Activated naive CD4-positive, alpha-beta T cell (primary cell): ENCODE data around the gene HCCS.

Experiments
- DNase-seq, 4 experiments: peaks; one replicate each; lab custom pipeline; 2025; lab: John Stamatoyannopoulos, UW

Gene HCCS

DNA sequence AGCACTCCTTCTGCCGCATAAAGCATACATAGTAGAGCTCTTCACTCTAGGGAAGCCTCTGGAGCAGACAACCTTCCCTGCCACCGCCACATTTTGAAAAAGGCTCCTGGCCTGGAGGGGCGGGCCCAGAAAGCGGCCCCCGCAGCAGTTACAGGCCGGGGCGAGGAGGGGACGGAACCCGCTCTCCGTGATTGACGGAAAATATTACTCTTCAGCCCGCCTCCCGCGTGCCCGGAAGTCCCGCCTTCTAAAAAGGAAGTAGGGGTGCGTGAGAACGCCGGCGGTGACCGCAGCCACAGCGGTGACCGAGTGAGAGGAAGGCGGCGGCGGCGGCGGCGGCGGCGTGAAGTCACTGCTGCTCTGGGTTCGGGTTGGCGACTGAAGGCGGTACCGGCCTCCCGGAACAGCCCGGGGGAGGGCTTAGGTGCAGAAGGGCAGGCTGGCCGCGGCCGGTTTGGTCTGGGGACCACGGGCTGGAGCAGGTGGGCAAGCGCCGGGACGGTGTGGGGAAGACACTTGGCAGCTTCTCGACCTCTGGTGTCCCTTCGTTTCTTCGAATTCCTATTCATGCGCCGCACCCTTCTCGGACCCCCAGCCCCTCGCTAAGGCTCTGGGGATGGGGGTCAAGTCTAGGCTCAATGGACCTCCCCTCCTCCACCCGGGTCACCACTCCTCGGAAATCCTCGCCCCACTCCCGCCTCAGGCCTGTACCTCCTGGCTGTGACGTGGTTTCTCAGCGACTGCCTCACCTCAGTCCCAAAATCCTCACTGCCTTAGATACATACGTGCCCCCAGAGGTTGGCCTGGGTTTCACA lies at the start of gene HCCS:
Gene HCCS, plus strand, starts transcription at position 296 of the 815 bp plus-strand sequence. CDS start 729 bp downstream, outside the sequence.
- DNase-seq = peak; percentile 42 to 72 (median 56)

DNA sequence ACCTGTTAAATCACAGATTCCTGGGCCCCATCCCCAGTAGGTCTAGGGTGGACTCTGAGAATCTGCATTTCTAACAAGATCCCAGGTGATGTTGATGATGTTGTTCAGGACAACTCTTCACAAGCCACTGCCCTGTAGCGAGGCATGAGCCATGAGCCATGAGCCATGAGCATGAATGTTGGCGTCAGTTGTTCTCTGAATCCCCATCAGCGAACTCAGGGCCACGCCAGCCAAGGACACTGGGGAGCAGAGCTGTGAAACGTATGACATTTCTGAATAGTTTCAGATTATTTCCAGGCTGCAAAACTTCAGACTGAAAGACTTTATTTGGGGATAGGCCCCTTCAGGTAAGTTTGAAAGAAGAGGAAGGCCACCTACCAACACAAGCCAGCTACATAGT lies 46.9 kb upstream of the HCCS start:
- DNase-seq = no peak

DNA sequence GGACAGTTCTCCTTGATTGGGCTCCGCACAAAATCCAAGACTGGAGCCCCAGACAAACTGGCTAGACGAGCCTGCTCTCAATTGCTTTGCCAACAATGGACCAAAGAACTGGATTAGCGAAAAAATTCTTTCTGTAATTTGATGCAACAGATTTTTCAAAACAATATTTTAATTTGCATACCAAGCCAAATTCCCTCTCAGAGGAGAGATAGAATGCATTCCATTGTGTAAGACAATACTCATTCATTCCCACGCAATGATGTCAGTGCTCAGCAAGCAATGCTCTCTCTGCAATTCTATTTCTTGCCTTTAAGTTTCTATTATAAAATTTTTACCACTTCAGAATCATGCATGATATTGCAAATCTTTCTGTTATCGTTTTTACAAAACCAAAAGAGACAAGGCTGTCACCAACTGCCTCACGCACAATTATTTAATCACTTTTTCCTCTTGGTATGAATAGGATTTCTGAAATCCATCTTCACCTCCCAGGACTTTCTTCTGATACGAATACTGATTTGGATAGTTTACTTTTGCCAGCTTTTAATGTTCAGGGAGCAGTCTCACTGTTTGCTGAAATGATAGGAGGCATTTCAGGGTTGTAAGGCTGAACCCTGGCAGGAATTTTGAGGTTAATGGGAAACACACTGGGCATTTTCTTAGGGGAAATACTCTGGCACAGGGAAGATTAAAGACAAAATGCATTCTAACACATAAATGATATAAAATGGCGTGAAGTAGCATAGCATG lies 46.1 kb upstream of the HCCS start:
- no peak for DNase-seq

DNA sequence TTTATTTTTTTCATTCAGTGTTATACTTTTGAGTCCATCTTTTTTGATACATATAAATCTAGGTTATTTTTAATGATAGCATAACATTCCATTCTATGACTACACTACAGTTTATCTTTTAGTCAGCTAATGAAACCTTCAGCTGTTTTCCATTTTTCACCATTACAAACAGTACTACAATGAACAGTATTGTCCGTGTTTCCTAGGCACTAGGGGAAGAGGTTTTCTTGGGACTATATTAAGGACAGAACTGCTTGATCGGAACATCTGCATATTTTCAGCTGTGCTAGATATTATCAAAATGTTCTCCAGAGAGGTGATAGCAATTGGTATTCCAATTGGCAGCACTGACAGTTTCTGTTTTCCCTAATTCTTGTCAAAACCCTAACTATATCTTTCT lies 44.3 kb upstream of the HCCS start:
- no peak for DNase-seq

DNA sequence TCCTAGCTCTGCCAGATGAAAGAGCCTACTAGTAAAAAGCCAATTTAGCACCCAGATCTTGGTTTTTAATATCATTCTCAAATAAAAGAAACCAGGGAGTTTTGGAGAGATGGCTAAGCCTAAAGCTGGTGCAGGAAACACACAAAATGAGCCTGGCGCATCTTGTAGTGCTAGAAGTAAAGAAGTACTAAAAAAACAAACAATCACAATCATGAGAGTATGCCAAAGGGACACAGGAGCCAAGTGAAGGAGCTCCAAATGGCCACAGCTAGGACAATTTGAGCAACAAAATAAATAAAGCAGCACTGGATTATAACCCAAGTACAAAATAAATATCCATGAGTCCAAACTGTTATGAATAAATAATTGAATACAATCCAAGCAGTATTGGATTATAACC lies 37.8 kb upstream of the HCCS start:
- no peak for DNase-seq

DNA sequence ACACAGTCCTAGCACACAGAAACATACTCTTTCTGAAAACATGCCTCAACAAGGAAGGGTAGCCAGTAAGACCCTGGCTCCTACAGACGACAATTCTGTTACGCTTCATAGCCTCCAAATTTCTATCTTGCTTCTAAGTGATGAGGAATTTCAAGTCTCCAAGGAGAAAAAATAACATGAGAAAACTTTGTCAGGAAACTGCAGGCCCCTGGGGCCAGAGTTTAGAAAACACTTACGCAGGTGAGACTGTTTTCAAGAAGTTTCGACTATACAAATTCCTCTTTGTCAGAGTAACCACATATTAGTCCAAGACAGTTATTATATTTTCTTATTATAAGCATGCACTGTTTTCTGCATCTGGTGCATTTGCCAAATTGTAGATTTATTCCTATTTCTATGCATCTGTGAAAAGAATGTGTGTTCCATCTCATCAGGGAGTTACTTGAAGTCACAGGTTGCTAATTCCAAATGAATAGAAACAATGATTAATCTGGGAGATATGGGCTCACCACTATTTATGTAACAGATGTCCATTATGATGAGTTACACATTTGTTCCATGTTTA lies 30.3 kb upstream of the HCCS start:
- no peak for DNase-seq

DNA sequence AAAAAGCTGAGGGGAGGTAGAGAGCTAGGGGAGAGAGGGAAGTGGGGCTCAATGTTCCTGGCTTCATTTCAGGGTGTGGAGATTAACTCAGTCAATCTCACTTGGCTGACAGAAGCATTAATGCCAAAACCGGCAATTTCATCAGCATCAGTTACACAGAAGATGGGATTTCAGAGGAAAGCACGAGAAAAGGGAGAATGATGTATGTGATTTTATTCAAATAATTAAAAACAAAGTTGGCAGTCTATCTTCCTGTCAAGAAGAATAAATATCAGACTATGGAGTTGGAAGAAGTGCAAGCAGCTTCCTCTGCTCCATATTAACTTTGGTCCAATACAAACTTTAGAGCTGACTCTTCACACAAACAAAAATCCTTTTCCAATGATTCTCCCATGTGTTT lies 29.6 kb upstream of the HCCS start:
- DNase-seq = no peak

DNA sequence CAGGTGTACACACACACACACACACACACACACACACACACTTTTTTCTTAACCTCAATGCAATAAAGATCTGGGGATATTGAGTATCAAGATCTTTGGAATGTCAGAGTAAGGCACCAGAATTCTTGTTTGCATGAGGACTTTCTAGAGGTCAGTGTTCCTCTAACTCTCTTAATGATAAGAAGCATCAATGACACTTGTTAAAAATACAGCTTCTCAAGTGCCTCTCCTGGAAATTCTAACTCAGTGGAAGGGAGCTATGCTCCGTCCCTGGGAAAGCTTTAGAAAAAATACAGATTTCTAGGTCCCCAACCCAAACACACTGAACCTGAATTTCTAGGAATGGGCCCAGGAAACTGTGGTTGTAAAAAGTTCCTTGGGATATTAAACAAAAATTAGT lies 25.8 kb upstream of the HCCS start:
- no peak for DNase-seq

DNA sequence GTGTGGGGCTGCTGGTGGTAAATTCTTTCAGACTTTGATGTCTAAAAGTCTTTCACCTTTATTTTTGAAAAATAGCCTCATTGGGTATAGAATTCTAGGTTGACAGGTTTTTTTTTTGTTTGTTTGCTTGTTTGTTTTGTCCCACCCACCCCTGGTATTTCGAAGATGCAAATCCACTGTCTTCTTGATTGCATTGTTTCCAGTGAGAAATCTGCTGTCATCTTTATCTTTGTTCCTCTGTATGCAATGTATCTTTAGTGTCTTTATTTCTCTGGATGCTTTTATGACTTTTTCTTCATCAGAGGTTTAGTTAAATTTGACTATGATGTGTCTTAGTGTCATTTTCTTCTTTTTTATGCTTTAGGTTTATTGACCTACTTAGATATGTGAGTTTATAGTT lies 21.3 kb upstream of the HCCS start:
- DNase-seq = no peak

DNA sequence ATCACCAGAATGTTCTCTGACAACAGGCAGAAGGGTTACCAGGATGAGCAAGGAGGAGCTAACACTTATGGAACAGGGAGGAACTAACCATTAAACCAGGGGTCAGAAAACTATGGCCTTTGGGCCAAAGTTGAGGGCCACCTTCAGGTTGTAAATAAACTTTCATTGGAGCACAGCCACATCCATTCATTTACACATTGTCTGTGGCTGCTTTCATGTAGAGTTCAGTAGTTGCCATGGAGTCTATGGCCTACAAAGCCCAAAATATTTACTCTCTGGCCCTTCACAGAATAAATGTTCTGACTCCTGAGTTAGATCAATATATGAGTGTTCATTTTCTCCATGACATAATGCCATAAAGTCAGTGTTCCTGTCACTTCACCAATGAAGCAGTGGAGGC lies 13.2 kb upstream of the HCCS start:
- DNase-seq = no peak

DNA sequence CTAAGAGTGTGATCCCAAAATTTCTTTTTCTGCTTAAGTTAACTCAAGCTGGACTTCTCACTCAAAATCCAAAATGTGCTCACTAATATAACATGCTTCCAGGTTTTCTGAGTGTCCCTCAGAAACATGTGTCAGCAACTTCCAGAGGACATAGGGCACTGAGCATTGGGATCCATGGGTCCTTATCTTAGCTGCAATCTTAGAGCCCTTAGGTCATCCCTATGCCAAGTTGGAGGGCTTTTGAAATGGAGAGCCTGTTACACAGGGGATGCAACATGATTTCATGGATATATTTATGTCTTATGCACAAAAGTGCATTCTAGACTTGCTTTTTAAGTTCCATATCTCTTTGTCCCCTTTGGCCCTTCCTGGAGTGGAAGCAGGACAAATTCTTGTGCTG lies 11.7 kb upstream of the HCCS start:
- DNase-seq = no peak

DNA sequence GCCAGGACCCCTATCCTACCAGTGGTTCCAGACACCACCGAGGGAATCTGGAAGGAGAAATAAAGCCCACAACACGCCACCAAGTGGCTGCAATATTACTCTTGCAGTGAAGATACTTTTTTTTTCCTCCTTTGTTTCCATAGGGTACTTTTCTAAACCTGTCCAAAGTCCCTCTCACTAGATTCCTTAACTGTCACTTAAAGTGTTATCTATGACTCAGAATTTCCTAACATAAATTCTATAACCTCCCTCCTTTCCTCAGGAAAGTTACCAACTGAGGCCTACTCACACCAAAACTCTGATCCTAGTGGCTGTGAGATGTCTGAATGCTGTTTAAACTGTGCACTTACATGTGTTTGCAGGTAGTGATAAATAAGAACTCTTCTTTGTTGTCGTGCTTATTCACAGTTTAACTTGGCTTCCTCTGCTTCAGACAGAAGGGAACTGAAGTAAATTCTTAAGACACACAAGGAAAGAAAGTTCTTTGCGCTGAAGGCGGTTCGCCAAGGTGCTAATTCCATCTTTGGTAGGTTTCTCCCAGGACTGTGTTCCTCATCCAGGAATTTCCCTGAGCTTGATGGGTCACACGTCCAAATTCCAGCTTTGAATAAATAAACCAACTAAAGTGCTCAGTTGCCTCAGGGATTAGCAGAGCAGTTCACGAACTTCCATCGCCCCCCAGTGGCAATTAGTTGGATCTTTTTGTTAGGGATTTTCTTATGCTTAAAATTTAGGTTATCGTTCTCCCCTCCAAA lies 10.7 kb upstream of the HCCS start:
- no peak for DNase-seq

DNA sequence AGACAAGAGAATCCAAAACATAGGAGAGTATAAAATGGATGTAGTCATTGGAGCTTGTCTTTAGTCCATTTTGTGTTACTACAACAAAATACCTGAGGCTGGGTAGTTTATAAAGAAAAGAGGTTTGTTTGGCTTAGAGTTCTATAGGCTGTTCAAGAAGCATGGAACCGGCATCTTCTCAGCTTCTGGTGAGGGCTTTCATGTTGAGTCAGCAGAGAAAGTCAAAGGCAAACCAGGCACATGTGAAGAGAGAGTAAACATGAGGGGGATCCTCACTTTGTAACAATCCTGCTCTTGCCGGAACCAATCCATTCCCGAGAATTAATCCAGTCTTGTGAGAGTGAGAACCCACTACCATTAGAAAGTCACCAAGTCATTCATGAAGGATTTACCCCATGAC lies 8.1 kb upstream of the HCCS start:
- DNase-seq = no peak

DNA sequence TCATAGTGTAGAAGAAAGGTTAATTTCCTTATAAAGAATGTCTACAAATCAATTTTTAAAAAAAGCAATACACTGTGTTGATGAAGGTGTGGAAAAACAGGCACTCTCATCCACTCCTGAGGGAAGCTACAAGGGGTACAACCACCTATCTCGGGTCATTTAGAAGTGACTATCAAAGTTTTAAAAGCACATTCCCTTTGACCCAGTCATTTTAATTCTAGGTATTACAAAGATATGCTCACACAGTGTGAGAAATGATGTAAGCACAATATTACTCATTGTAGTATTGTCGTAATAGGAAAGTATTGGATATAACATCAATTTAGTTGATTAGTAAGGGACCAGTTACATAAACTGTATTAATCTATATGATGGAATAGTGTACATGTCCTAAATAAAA lies 7.4 kb upstream of the HCCS start:
- no peak for DNase-seq

DNA sequence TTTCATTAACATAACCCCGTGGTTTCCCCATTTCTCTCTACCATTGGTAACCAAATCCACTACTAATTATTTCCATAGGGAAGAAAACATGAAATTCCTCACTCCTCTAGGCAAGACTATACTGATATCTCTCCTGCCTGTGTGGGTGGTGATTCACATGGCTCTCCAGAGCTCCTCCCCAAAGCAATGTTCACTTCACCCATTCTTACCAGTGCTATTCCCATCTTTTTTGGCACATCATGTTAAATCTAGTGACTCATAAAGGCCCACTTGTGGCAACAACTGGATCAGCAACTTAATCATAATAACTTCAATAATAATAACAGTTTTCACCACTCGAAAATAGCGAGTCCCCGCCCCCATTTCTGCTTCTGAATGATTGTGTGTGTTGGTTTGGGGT lies 6.1 kb upstream of the HCCS start:
- no peak for DNase-seq

DNA sequence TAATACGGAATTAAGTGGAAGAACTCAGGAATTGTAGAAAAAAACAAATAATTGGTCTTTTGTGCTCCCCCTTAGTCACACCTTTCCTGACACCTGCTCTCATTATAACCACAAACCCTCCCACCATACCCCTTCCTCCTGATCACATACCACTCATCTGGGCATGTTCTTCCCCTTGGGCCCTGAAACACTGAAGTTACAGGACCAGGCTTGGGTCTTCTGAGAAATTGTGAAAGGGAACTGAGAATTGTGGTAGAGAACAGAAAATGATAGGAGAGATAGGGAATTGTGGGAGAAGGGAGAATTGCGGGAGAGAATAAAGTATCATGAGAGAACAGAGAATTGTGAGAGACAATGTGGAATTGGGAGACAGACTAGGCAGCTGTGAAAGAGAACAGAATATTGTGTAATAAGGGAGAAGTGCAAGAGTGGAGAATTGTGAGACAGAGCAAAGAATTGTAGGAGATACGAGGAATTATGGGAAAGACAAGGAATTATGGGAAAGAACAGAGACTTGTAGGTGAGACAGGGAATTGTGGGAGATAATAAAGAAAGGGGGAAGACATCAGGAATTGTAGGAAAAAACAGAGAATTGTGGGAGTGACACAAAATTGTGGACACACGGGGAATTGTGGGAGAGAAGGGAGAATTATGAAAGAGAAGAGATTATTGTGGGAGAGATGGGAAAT lies 2.7 kb upstream of the HCCS start:
- DNase-seq = no peak

DNA sequence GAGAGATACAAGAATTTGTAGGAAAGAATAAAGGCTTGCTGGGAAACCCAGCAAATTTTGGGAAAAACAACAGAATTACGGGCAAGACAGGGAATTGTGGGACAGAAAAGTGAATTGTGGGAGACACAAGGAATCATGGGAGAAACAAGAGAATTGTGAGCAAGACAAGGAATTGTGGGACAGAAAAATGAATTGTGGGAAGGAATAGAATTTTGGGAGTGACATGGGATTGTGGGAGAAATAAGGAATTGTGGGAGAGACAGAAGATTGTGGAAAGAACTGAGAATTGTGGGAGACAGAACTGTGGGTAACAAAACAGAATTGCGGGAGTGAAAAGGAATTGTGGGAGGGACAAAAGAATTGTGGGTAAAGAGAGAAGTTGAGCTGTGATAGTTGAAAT lies 1.2 kb upstream of the HCCS start:
- no peak for DNase-seq

DNA sequence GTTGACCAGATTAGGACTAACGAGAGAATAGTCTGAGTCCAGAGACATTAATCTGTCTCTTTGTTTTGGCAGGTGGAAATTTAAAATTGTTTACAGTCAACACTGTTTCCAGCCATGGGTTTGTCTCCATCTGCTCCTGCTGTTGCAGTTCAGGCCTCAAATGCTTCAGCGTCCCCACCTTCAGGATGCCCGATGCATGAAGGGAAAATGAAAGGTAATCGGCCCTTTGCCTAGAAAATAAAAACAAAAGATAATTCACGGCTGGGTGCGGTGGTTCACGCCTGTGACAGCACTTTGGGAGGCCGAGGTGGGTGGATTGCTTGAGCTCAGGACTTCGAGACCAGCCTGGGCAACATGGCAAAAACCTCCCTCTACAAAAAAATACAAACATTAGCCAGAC lies 815 bp downstream of the HCCS start:
- peak in 1 of 4 experiments; percentile 0 for DNase-seq

DNA sequence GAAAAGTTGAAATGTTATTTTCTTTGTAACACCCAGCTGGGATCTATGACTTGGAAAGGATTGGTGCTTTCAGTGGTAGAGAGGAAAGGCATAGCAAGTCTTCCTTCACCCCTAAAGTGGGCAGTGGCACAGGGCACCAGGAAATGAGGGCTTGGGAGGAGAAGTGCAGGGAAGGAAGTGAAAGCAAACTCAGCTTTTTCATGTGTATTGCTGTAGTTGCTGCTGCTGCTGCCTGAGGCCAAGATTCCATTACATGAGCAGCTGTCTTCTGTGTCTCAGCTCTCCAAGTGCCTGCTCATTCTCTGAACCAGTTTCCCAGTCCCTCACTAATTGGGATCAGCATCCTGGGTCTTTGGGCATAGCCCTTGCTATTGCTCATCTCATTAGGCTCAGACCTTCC lies 2.6 kb downstream of the HCCS start:
- no peak for DNase-seq

DNA sequence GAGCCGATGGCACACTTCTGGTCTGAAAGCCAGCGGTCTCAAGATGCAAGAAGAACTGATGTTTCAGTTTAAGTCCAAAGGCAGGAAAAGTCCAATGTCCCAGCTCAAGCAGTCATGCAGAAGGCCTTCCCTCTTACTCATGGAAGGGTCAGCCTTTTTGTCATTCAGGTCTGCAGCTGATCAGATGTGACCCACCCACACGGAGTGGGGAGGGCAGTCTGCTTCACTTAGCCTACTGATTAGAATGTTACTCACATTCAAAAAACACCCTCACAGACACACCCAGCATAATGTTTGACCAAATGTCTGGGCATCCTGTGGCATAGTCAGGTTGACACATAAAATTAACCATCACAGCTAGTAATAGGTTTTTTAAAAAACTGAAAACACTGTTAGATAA lies 6.6 kb downstream of the HCCS start:
- DNase-seq = no peak

DNA sequence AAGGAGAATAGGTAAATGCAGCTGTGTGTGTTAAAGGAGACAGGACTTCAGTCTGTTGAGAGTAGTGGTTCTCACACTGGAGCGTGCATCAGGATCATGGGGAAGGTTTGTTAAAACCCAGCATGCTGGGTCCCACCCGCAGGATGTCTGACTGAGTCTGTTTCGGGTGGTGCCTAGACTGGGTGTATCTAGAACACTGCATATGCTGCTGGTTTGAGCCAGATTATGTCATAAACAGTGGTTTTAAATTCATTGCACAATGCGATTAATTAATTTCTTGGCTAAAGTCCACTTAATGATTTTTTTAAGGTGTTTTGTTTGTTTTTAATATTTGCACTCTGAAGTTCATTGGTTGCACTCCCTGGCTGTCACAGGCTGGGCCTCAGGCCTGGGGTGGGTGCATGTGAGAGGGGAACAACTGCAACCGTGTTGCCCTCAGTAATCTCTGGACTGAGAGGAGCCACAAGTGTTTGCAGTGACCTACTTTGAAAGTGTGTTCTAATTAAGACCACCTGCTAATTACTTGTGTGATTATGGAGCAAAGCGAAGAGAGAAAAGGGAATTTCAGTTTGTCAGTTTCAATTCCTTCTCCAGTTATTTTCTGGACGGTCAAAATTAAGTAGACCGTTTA lies 8.3 kb downstream of the HCCS start:
- no peak for DNase-seq
